Sigmoid colon (tissue), 4 donors: ENCODE results near the gene KANTR.

Experiments used
- EP300 ChIP-seq, 4 donors: sonication (generic); formaldehyde crosslinking; IDR thresholded peaks; one replicate each; pipeline ENCODE4 v1.6.1; 2017; ENCODE audit warnings: antibody characterized with exemption in 4 of 4
- POLR2A ChIP-seq, 2 donors: fragments of 450-650 bp; IDR thresholded peaks; one replicate each; pipeline ENCODE4 v1.6.1; 2016; ENCODE audit warnings: antibody characterized with exemption in 2 of 2, mild to moderate bottlenecking in 2 of 2, moderate library complexity in 2 of 2
- POLR2AphosphoS5 ChIP-seq, 4 donors: sonication (generic); formaldehyde crosslinking; IDR thresholded peaks; one replicate each; pipeline ENCODE4 v1.6.1; 2017; ENCODE audit warnings: antibody characterized with exemption in 4 of 4
- TF ChIP-seq, protein P1 (sequence below), 4 experiments: fragments of 450-650 bp in 3 of 4; fragments of 200-600 bp in 1 of 4; IDR thresholded peaks; one replicate each; pipeline ENCODE4 v1.5.1; 2016 to 2019; ENCODE audit warnings: antibody characterized with exemption in 4 of 4, mild to moderate bottlenecking in 3 of 4, moderate library complexity in 2 of 4

- TF ChIP-seq, protein P1, sequence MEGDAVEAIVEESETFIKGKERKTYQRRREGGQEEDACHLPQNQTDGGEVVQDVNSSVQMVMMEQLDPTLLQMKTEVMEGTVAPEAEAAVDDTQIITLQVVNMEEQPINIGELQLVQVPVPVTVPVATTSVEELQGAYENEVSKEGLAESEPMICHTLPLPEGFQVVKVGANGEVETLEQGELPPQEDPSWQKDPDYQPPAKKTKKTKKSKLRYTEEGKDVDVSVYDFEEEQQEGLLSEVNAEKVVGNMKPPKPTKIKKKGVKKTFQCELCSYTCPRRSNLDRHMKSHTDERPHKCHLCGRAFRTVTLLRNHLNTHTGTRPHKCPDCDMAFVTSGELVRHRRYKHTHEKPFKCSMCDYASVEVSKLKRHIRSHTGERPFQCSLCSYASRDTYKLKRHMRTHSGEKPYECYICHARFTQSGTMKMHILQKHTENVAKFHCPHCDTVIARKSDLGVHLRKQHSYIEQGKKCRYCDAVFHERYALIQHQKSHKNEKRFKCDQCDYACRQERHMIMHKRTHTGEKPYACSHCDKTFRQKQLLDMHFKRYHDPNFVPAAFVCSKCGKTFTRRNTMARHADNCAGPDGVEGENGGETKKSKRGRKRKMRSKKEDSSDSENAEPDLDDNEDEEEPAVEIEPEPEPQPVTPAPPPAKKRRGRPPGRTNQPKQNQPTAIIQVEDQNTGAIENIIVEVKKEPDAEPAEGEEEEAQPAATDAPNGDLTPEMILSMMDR (IDR thresholded peaks at IDR 0.05), result no peak
- TF ChIP-seq POLR2A (IDR thresholded peaks at IDR 0.05) (no peak), POLR2AphosphoS5 (IDR thresholded peaks at IDR 0.05) (no peak), EP300 (IDR thresholded peaks at IDR 0.05) (no peak)
Measured at GRCh38 chrX:53085661-53086229, 8.2 kb upstream of the KANTR start.
